NCI-H2029 treated with DMSO at 0.1 percent for 48 hours (cell line): ENCODE measurements around the gene DENND2D.

Experiments used
- DNase-seq: peaks from one replicate; lab custom pipeline; 2025; lab: John Stamatoyannopoulos, UW

DENND2D gene

GRCh38 chr1:111199881-111200801, at the start of gene DENND2D:
Gene DENND2D (minus strand): TSS chr1:111200646. CDS start chr1:111200459, 187 bp downstream.
- DNase-seq, result no peak

GRCh38 chr1:111249960-111250359, 49.5 kb upstream of the DENND2D start:
- no peak for DNase-seq

GRCh38 chr1:111247125-111247838, 46.8 kb upstream of the DENND2D start:
- DNase-seq, result no peak

- no peak for DNase-seq
Observed at GRCh38 chr1:111242805-111243523, 42.5 kb upstream of the DENND2D start.

GRCh38 chr1:111241797-111242196, 41.4 kb upstream of the DENND2D start:
- no peak for DNase-seq

GRCh38 chr1:111238056-111238795, 37.8 kb upstream of the DENND2D start:
- DNase-seq, result no peak

- no peak for DNase-seq
Observed at GRCh38 chr1:111236806-111237205, 36.4 kb upstream of the DENND2D start.

- DNase-seq, result no peak
Observed at GRCh38 chr1:111236379-111236778, 35.9 kb upstream of the DENND2D start.

- no peak for DNase-seq
Observed at GRCh38 chr1:111234866-111235265, 34.4 kb upstream of the DENND2D start.

GRCh38 chr1:111234258-111234657, 33.8 kb upstream of the DENND2D start:
- no peak for DNase-seq

- no peak for DNase-seq
Observed at GRCh38 chr1:111232134-111232533, 31.7 kb upstream of the DENND2D start.

- DNase-seq, result no peak
Observed at GRCh38 chr1:111228748-111229126, 28.3 kb upstream of the DENND2D start.

- DNase-seq, result no peak
Observed at GRCh38 chr1:111227851-111228747, 27.7 kb upstream of the DENND2D start.

- no peak for DNase-seq
Observed at GRCh38 chr1:111227434-111227833, 27.0 kb upstream of the DENND2D start, which contains the start of gene CHI3L2. Gene CHI3L2 (plus strand): TSS chr1:111227713. CDS start chr1:111227730, 17 bp downstream.

- DNase-seq, result no peak
Observed at GRCh38 chr1:111225717-111226400, 25.4 kb upstream of the DENND2D start.

- no peak for DNase-seq
Observed at GRCh38 chr1:111225091-111225490, 24.6 kb upstream of the DENND2D start.

- no peak for DNase-seq
Observed at GRCh38 chr1:111223126-111223685, 22.8 kb upstream of the DENND2D start.

- peak; percentile 32 for DNase-seq
Observed at GRCh38 chr1:111222308-111223125, 22.1 kb upstream of the DENND2D start.
